ENCODE results near the gene DSN1.

DNA sequence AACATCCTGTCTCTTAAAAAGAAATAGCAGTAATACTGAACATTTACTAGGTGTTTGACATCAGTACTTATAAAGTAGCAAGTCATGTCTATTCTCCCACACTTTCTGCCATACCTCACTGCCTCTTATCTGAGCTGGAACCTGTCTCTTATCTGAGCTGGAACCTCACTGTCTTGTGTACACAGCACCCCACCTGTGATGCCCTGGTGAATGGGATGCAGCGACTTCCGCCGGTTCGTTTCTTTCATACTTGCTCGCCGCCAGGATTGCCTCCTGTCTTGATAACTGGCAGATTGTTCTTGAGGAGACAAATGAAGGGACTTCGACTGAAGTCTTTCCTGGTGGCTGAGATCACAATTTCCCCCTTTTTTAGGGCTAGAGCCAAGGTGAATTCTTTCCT, 2.9 kb downstream of the DSN1 start:
- TF ChIP-seq, protein P1, sequence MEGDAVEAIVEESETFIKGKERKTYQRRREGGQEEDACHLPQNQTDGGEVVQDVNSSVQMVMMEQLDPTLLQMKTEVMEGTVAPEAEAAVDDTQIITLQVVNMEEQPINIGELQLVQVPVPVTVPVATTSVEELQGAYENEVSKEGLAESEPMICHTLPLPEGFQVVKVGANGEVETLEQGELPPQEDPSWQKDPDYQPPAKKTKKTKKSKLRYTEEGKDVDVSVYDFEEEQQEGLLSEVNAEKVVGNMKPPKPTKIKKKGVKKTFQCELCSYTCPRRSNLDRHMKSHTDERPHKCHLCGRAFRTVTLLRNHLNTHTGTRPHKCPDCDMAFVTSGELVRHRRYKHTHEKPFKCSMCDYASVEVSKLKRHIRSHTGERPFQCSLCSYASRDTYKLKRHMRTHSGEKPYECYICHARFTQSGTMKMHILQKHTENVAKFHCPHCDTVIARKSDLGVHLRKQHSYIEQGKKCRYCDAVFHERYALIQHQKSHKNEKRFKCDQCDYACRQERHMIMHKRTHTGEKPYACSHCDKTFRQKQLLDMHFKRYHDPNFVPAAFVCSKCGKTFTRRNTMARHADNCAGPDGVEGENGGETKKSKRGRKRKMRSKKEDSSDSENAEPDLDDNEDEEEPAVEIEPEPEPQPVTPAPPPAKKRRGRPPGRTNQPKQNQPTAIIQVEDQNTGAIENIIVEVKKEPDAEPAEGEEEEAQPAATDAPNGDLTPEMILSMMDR (IDR thresholded peaks at IDR 0.05), result no peak
- TF ChIP-seq EP300 (IDR thresholded peaks at IDR 0.05) (no peak), POLR2A (IDR thresholded peaks at IDR 0.05) (no peak)
